Measurements from ENCODE around the gene SERTAD2.

SERTAD2 gene

DNA sequence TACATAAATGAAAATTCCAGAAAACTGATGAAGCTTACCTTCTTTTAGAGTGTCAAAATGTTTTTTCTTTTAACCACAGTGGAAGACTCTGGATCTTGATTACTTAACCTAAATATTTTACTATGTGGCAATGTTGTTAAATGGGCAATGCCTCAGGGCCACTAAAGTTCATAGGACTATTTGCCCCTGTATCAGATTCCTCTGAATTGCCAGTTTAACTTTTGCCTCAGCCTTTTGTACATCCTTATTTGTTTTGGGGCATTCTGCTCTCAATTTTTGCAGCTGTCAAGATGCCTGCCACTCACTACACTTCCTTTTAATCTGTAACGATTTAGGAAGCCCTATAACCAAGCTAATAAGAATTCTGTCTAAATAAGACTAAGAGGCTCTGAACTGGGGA lies 31.7 kb upstream of the SERTAD2 start:
- no peak for DNase-seq (ENCODE audit: low spot score)
- in situ Hi-C loops (cut with MboI; ENCODE audit: low sequenced_read_pairs, unreplicated experiment) = no loop called here
- TF ChIP-seq, protein P1, sequence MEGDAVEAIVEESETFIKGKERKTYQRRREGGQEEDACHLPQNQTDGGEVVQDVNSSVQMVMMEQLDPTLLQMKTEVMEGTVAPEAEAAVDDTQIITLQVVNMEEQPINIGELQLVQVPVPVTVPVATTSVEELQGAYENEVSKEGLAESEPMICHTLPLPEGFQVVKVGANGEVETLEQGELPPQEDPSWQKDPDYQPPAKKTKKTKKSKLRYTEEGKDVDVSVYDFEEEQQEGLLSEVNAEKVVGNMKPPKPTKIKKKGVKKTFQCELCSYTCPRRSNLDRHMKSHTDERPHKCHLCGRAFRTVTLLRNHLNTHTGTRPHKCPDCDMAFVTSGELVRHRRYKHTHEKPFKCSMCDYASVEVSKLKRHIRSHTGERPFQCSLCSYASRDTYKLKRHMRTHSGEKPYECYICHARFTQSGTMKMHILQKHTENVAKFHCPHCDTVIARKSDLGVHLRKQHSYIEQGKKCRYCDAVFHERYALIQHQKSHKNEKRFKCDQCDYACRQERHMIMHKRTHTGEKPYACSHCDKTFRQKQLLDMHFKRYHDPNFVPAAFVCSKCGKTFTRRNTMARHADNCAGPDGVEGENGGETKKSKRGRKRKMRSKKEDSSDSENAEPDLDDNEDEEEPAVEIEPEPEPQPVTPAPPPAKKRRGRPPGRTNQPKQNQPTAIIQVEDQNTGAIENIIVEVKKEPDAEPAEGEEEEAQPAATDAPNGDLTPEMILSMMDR (IDR thresholded peaks at IDR 0.05; ENCODE audit: borderline replicate concordance, control extremely low read depth, extremely low read depth, insufficient read depth, missing control alignments) = no peak

DNA sequence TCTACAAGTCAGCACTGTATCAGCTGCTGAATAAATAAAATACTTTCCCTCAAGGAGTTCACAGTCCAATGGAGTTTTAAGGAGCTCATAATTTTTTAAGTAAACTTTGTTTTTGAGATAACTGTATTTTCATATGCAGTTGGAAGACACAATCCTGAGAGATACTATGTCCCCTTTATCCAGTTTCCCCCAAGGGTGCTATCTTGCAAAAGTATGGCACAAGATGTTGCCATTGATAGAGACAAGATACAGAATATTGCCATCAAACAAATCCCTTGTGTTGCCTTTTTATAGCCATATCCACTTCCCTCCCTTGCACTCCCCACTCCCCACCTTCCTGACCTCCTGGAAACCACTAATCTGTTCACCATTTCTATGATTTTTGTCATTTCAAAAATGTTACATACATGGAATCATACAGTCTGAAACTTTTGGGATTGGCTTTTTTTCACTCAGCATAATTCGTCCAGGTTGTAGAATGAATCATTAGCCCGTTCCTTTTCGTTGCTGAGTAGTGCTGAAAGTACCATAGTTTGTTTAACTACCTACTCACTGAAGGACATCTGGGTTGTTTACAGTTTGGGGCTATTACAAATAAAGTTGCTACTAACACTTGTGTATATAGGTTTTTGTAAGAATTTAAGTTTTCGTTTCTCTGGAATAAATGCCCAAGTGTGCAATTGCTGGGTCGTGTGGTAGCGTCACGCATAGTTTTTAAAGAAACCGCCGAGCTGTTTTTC lies 30.2 kb upstream of the SERTAD2 start:
- no peak for DNase-seq (ENCODE audit: low spot score)
- TF ChIP-seq, protein P1 (IDR thresholded peaks at IDR 0.05; ENCODE audit: borderline replicate concordance, control extremely low read depth, extremely low read depth, insufficient read depth, missing control alignments) = no peak
- in situ Hi-C loops (cut with MboI; ENCODE audit: low sequenced_read_pairs, unreplicated experiment) = no loop called here

GRCh38 chr2:64681479-64681967 lies 27.8 kb upstream of the SERTAD2 start:
- TF ChIP-seq, protein P1 (IDR thresholded peaks at IDR 0.05; ENCODE audit: borderline replicate concordance, control extremely low read depth, extremely low read depth, insufficient read depth, missing control alignments) = no peak
- no peak for DNase-seq (ENCODE audit: low spot score)
- in situ Hi-C loops (cut with MboI; ENCODE audit: low sequenced_read_pairs, unreplicated experiment) = no loop called here

GRCh38 chr2:64679673-64680425 lies 26.1 kb upstream of the SERTAD2 start:
- in situ Hi-C loops (cut with MboI; ENCODE audit: low sequenced_read_pairs, unreplicated experiment) = no loop called here

GRCh38 chr2:64678771-64679590 lies 25.3 kb upstream of the SERTAD2 start:
- TF ChIP-seq, protein P1 (IDR thresholded peaks at IDR 0.05; ENCODE audit: borderline replicate concordance, control extremely low read depth, extremely low read depth, insufficient read depth, missing control alignments) = no peak
- DNase-seq (ENCODE audit: low spot score) = no peak
- in situ Hi-C loops (cut with MboI; ENCODE audit: low sequenced_read_pairs, unreplicated experiment) = no loop called here

More at GRCh38 chr2:64679673-64680425, 26.1 kb upstream of the SERTAD2 start:
- no peak for DNase-seq (ENCODE audit: low spot score)
- TF ChIP-seq, protein P1 (IDR thresholded peaks at IDR 0.05; ENCODE audit: borderline replicate concordance, control extremely low read depth, extremely low read depth, insufficient read depth, missing control alignments) = no peak

DNA sequence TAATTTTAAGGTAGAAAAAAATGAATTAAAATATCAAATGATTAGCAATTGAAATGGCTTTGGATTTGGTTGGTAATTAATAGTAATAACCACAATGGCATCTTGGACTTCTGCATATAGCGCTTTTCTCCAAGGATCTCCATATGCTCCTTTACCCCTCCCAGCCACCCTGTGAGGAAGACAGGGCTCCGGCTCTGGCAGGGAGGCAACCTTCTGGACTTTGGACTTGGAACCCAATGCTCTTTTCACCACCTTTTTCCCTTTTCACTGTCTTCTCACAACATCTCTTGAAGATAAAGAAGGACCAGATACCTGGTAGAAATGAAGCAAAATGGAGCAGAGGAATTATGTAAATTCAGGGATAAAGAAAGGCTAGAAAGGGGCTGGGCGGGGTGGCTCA lies 23.8 kb upstream of the SERTAD2 start:
- in situ Hi-C loops (cut with MboI; ENCODE audit: low sequenced_read_pairs, unreplicated experiment) = no loop called here
- TF ChIP-seq, protein P1 (IDR thresholded peaks at IDR 0.05; ENCODE audit: borderline replicate concordance, control extremely low read depth, extremely low read depth, insufficient read depth, missing control alignments) = no peak
- DNase-seq (ENCODE audit: low spot score) = no peak
